Right renal cortex interstitium (tissue), 3 donors: ENCODE results near the gene CTNND2. TPM values are rescaled to one million over a fixed set of nuclear protein-coding genes. Genes with fewer than 3 reads are reported as not detected.
A peak's percentile ranks its signal among the peaks of the same experiment; 100 is the strongest.

Experiments used
- DNase-seq, 3 donors: peaks; one replicate each; pipeline ENCODE4 v3.0.0-alpha.2; 2013; ENCODE audit warnings: low read depth in 3 of 3, low spot score in 2 of 3
- polyA plus RNA-seq, 3 donors: library from polyadenylated mRNA; unstranded; fragments of 120-200 nt; gene quantifications; one replicate each; pipeline ENCODE4 v1.2.1, GENCODE V29; 2013; ENCODE audit not compliant: insufficient read length in 3 of 3

Gene CTNND2
- polyA plus RNA-seq, 3 donors = 2.1 to 2.3 (median 2.1) TPM

DNA sequence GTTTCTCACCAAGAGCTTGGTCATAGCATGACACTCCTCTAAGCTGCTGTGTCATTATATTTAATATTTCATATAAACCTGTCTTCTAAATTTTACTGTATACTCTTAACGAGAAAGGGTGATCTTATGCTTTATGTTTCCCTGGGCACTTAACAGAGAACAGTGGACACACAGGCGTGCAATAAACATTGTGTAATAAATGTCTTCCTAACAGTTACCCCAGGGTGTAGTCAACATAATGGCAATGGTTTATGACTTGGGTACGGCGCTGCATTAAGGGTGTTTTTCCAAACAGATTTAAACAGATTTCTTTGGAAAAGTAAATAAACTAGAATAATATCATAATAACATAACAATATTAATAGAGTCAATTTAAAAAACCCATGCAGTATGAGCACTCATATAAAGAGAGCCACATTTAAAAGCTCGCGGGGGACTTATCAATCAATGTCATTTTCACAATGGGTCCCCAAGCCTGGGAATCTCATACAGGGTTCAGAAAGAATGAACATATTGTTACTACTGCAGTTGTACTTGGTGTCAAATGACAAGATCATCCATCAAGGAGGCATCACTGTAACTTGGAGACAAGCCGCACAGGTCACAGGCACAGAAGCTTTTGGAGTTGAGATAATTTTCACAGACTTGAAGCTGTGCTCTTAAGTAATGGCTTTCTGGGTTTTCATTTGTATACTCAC is 376.4 kb downstream of the CTNND2 start:
- DNase-seq = no peak

DNA sequence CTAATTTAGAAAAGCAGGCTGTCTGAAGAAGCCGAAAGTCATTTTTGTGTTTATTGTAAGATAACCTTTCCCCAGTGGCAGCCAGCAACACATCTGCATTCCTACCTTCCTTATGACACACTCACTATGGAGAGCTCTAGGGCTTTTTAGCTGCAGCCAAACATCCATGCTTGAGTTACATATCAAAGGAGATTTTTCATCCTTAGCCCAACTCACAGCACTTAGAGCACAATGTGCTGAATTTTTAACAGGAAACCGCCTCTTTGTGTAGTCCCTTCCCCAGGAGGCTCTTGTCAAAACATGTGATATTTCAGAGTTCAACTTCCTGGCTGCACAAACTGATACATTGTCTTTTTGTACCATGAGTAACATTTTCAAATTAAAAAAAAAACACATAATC is 379.2 kb downstream of the CTNND2 start:
- DNase-seq = no peak

DNA sequence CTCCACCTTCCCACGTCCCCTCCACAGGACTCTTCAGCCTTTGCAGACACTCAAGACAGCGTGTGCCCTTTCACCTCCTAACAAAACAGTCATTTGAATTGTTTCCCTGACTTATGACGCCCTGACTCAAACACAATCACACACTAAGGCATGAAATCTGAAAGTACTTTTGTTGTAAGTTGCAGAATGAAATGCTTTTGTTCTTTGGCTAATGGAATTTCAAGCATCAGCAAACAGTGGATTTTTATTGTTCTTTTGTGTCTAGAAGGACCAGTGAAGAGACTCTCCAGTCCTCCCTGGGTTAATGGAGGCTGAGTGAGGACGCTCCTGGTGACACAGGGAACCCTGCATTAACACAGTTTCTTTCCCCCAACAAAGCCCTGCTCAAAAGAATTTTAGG is 380.1 kb downstream of the CTNND2 start:
- no peak for DNase-seq

DNA sequence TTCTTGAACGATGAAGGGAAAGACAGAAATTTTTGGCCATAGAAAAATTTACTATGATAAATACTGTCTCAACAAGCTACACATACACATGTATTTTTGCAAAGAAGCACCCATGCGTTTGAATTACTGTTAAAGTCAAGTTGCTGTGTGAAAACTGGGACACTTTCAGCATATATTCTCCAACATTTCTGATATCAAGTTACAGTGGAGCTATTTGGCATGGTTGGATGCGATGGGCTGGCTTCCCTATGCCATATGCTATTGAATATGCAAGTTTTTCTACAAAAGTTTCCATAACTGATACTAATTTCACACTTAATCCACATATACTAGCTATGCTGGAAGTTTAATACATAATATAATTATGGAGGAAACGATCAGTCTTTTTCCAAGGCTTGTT is 381.4 kb downstream of the CTNND2 start:
- DNase-seq = no peak

DNA sequence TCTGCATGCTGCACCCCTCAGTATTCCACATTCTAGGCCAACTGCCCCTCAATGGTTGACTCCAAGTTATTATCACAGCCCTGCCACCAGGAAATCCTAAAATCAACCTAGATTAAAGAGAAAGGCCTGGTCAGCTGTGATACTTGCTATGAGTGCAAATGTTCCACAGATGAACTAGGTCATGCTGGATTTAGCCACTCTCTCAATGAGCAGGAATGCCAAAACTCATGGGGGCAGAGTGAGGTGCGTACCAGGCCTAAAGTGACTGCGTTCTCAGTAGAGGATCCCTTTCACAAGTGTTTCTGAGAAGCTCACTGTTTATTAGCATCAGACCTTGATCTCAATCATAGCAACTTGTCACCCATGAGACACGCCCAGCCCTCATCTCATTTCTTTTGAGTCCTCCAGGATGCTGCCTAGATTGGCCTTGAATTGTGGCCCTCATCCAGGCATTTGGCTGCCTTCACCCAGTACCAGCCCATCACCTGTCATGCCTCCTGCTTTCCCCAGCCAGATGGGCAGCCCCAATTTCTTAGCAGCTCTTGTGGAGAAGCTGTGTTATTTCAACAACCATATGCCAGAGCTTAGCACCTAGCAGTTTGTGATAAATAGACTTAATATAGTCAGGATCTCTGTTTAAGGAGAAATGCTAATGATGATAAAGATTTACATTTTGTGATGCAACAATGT is 383.9 kb downstream of the CTNND2 start:
- no peak for DNase-seq

DNA sequence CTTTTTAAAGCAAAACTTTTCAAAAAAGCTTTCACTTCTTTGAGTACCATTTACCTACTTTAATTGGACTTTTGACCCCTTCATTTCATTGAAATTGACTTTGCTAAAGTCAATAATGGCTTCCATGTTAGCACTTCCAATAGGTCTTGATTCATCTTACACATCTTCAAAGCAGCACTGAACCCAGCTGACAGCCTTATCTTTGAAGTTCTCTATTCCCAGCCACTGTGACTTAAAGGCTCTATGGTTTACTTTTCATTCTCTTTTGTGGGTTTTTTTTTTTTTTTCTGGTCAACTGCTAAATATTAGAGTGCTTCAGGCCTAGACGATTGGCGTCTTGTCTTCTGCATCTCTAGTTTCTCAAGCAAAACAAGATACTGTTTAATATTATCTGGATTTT is 385.0 kb downstream of the CTNND2 start:
- no peak for DNase-seq

DNA sequence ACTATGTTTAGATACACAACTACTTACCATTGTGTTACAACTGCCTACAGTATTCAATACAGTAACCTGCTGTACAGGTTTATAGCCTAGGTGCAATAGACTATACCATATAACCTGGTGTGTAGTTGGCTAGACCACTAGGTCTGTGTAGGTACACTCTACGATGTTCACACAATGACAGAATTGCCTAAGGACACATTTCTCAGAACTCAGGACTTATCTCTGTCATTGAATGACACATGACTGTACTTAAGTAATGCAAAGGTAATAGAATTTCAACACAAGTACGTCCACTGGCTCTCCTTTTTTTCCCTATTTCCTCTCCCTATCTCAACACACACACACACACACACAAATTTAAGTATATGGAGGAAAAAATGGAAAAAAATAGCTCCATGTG is 385.6 kb downstream of the CTNND2 start:
- DNase-seq = no peak

DNA sequence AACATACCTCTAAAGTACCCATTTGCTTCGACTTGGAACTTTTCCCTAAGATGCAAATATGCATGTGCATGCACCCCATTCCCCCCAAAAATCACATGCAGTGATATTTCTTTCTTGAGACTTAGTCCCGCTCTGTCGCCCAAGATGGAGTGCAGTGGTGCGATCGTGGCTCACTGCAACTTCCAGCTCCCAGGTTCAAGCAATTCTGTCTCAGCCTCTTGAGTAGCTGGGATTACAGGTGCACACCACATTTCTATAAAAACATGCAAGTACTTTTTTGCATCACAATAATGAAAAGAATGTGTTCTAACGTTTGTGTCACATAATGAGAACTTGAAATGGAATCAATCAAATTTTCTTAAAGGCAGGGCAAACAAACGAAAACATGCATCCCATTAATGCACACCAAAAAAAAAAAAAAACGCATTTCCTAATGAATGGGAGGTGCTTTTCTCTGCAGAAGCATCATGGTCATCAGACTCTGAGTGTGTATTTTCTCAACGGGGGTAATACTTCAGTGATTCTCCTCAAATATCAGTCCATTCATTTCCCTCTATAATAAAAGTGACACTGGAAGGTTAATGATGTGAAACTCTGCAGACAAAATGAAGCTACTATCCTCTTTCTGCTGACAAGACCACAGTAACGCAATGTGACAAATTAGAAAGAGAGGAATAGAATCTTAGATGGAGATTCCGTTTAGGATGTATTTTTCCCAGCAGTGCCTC is 389.4 kb downstream of the CTNND2 start:
- peak; percentile 23 to 55 (median 29) for DNase-seq

DNA sequence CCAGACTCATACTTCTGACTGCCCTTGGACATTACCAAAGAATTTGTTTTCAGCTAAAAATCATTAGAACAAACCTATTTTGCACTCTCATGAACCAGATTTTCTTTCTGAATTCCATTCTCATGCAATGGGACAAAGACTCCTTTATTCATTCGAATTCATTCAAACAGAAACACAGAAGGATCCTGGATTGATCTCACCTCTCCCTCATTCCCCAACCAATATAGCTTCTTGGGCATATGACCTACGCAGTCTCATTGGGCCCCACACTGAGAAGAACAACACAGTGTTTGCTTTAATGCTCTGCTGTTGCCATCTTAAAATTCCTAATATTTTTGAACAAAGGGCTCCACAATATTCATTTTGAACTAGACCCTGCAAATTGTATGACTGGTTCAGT is 392.4 kb downstream of the CTNND2 start:
- no peak for DNase-seq

DNA sequence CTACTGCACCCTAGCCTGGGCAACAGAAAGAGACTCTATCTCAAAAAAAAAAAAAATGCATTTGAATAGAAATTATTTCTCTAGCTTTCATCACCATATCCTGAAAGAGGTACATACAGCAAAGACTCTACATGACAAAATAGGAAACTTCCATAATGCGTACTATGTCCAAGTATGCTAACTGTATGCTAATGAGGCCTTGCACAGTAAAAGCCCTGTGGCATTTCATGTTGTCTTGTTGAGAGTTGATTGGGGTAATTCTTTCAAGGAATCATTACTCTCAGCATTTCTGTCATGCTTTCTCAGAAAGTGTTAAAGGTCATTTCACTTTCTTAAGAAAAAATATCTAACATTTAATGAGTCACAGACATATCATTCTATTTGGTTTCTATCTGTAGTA is 393.4 kb downstream of the CTNND2 start:
- DNase-seq = no peak

DNA sequence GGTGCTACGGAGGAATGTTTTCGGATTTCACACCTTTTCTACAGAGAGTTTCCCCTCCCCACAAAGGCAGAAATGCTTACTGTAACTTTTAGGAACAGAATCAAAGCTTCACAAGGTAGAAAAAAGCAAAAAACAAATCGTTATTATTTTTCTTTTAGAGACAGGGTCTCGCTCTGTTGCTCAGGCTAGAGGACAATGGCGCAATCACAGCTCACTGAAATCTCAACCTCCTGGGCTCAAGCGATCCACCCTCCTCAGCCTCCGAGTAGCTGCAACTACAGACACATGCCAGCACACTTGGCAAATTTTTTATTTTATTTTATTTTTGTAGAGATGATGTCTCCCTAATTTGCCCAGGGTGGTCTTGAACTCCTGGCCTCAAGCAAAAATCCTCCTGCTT is 394.5 kb downstream of the CTNND2 start:
- no peak for DNase-seq

DNA sequence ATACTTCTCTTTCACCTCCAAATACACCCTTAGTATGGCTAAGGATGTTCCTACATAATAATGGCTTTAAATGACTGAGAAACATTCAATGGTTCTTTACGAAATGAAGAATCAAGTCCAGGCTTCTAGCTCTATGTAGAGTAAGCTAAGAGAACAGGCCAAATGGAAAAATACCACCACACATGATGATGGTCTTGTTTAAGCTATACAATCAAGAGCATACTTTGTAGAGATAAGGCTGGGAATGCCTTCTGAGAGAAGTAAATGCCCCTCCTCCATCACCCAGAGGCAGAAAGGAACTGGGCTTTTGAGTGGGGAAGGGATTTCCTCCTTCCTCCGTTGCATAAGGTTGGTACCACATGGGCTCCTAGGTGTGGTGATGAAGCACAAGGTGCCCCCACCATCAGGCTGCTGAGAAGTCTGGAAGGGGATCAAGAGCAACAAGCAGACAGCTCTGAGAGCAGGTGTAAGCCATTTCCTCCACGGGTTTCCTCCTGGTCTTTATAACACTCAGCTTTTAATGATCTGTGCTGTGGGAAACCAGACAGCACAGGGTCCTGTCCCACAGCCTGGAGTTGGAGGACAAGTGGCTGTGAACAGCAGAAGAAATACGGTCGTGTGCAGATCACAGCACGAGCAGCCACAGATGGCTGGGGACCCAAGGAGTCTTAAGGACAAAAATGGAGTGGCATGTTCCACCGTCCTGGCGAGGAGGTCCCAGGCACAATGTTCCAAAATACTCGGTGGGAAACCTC is 396.9 kb downstream of the CTNND2 start:
- no peak for DNase-seq

DNA sequence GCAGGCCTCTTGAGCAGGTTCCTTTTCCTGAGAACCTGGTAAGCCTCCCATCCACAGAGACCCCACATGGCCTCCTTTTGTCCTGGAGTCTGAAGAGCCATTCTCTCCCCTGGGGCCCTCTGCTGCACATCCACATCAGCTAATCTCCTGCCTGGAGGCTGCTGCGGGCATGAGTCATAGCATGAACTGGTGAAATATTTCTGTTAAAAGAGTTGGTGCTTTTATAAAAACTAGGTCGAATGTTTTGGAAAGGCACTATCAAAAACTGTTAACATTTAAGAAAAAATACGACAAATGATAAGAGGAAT is 399.4 kb downstream of the CTNND2 start:
- no peak for DNase-seq

DNA sequence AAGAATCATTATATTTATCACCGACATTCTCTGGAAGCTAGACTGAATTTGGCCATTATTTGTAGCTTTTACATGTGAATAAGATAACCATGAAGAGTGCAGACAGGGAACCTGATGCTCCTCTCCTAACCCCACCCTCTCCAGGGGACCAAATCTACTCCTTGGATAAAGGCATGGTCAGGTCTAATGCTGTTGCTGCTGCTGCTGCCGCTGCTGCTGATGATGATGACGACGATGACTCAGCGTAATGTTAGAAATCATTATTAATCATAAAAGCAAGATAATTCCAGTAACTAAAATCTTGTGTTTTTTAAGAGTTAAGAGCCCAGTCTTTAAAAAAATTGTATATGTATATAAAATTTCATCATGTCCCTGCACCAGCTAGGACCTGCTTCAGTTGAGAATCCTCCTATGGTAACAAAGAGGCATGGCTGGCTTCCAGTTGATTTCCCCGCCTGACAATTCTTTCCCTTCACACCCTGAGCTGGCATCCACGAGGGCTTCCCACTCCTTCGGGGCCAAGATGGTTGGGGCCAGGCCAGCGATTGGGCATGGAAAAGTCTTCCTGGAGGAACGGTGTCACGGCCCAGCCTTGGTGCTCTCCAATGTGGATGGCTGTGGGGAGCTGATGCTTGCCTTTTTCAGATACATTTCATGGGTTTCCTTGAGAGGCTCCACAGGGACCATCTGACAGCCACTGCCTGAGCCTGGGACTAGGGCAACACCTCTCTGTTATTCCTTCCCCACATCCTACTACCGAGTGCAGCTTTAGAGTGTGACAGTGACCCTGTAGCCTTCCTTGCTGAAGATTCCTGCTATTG is 400.0 kb downstream of the CTNND2 start:
- DNase-seq = no peak

DNA sequence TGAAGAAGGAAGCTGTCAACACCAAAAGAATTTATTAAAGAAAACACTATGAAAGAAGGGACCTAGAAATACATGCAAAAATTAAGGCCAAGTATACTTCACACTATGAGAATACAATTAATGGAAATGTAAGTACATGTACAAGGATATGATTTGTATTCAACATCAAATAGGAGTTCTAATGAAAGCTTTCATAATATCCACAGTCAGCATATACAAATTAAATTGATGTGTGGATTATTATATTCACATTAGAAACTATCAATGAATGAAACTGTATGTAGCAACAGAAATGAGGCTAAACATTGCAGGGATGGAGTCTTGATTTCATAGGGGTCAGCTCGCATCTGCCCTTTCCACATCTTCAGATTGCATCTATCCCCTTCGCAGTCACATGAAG is 401.5 kb downstream of the CTNND2 start:
- DNase-seq = no peak

DNA sequence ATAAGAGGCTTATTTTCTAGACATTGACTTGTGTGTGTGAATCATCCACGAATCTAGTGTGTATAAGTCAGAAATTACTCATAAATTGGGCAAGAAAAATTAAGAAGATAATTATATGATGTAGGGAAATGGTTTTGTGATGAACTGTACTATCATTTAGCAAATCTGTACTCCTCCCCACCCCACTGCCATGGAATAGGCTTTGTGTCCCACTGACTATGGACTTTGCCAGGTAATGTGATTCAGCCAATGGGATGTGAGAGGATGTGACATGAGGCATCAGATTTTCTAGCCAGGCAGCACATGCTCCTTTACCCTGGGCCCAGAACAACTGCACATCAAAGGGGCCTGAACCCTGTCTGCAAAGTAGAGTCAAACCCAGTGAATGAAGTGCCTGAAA is 406.6 kb downstream of the CTNND2 start:
- DNase-seq = no peak

DNA sequence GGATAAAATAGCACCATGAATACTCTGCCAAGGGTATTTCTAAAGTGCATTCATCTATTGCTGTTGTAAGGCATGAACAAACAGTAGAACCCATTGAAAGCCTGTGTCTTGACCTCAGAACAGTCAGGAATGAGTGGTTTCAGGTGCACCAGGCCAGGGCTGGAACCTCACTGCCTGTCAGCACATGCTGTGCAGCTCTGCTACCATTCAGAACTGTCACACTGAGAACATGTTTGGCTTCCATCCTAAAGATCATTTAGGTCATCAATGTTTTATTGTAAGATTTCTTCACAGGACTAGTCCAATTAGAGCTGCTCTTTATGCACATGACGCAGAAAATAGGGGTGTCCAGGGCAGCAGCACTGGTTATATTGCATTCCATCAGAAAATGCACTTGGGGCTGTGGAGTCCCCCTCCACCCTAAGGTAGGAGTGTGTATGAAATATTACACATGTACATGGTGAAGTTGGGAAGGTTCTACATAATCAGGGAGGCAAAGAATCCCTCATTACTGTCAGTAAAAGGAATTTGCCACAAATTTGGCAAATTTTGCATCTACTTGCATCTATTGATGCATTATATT is 408.0 kb downstream of the CTNND2 start:
- no peak for DNase-seq

DNA sequence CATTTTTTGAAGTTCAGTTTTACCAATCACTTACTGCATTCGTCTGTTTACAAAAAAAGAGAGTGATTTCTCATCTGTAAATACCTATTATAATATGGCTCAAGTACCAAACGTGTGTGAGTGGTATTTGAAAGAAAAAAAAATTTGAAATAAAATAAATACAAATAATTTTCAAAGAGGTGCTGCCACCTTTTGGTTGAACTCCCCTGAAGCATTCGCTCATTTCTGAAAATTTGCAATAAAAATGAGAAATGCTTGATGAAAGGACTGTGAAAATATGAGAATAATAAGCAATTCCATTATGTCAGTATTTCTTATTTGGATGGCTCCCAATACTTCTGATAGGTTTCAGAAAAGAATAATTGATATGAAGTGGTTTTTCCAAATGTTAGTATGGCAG is 409.9 kb downstream of the CTNND2 start:
- no peak for DNase-seq

DNA sequence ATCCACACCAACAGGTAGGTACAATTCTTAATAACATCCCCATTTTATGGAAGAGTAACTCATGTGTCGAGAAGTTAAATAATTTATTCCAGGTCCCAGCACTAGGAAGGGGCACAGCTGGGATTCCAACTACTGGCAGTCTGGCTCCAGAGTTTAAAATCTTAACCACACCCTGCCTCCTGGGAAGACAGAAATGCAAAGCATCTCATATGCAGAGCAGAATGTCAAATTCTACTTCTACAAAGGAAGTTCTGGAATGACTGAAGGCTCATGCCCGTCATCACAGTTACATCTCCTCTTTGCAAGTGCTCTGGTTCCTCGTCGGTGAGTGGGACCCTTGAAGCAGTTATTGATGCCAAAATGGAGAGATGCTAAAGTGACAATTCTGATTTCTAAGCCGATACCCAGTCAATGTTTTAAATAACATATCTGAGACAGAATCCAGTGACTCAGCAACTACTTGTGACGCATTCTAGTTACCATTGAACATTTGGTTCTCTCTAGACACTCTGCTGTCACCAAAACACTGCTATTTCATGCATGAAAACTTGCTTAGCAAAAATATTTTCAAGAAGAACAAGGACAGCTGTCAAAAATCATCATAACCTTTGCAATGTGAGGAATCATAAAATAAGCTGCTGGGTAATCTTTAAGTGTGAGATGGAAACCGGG is 412.7 kb downstream of the CTNND2 start:
- no peak for DNase-seq

DNA sequence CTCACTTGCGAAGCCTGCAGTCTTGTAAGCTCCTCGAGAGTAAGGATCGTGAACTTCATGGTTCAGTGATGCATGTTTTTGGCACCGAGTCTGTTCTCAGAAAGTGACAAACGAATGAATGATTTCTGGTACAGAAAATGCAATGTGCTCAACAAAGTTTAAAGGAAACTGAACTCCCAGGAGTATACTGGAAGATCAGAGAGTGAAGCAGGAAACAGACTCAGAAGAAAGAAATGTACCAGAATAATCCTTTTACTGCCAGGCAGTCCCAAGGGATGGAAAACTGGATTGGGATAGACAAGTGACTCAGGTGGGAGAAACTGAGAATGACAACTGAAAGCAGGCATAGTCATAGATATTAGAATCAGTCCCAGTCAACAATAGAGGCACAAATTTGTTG is 420.6 kb downstream of the CTNND2 start:
- DNase-seq = no peak
